MCF 10A (cell line): ENCODE measurements around the gene TMEM150C. TPM values are rescaled to one million over a fixed set of nuclear protein-coding genes. Genes with fewer than 3 reads are reported as not detected.

ENCODE experiments used
- BruUV-seq: library from RNA; stranded (reverse); fragments of 400-500 nt; replicated peaks from 2 replicates; lab custom pipeline; 2021; lab: Mats Ljungman, UMichigan
- CTCF ChIA-PET: fragments of 300-600 bp; sonication (Branson Sonifier 250); formaldehyde crosslinking; extraction: SDS; loops from one replicate; lab custom pipeline; 2021; ENCODE audit warnings: antibody characterized with exemption, inconsistent platforms; lab: Yijun Ruan, JAX
- POLR2A ChIA-PET: fragments of 300-600, 350-650 bp; sonication (Branson Sonifier 250); formaldehyde crosslinking; extraction: SDS; loops from one replicate; lab custom pipeline; 2020; ENCODE audit warnings: antibody characterized with exemption, inconsistent platforms; lab: Yijun Ruan, JAX
- DNase-seq: peaks from one replicate; pipeline ENCODE4 v3.0.0-alpha.2; 2018; ENCODE audit not compliant: unreplicated experiment
- H3K27ac Mint-ChIP-seq: one replicate; pipeline ENCODE4 v1.8.0; 2022; ENCODE audit warnings: mild to moderate bottlenecking, low read depth, mixed read lengths; ENCODE audit not compliant: unreplicated experiment
- H3K27me3 Mint-ChIP-seq: one replicate; pipeline ENCODE4 v1.8.0; 2022; ENCODE audit warnings: mixed read lengths; ENCODE audit not compliant: insufficient read depth, unreplicated experiment
- H3K36me3 Mint-ChIP-seq: one replicate; pipeline ENCODE4 v1.8.0; 2022; ENCODE audit warnings: mild to moderate bottlenecking, moderate library complexity, mixed read lengths; ENCODE audit not compliant: insufficient read depth, unreplicated experiment
- H3K4me1 Mint-ChIP-seq: one replicate; pipeline ENCODE4 v1.8.0; 2022; ENCODE audit warnings: mixed read lengths; ENCODE audit not compliant: insufficient read depth, unreplicated experiment
- H3K4me3 Mint-ChIP-seq: one replicate; pipeline ENCODE4 v1.8.0; 2022; ENCODE audit warnings: mild to moderate bottlenecking, moderate library complexity, mixed read lengths; ENCODE audit not compliant: unreplicated experiment
- H3K9me3 Mint-ChIP-seq: one replicate; pipeline ENCODE4 v1.8.0; 2022; ENCODE audit warnings: mixed read lengths; ENCODE audit not compliant: unreplicated experiment
- intact Hi-C: fragments of 100-400 bp; cut with micrococcal nuclease; formaldehyde crosslinking; loops from 2 replicates; pipeline ENCODE4 v1.14.1; 2022
- total RNA-seq: library from RNA; stranded (reverse); gene quantifications from 2 replicates; pipeline ENCODE4 v1.2.3, GENCODE V29; 2022
- TF ChIP-seq, protein P1 (sequence below): fragments of 200-600 bp; IDR thresholded peaks from one replicate; pipeline ENCODE4 v1.8.0; 2022; ENCODE audit warnings: antibody characterized with exemption, mild to moderate bottlenecking; ENCODE audit not compliant: unreplicated experiment

The TMEM150C gene
- total RNA-seq, 1 experiment from 2014 or later, result not detected

- Mint-ChIP-seq H3K4me3 (no peak overlapping the region), H3K27me3 (peaks cover 33% of the 10 kb centered on the region), H3K36me3 (no peaks in the 10 kb centered on the region), H3K4me1 (no peaks in the 10 kb centered on the region), H3K9me3 (no peaks in the 10 kb centered on the region), H3K27ac (no peak overlapping the region)
- DNase-seq, result no peak
- ChIA-PET CTCF (interaction anchor here (0.6 kb wide), 1 partner anchor 289 kb away, joined by 3 read pairs; no protein-coding TSS in a partner anchor), POLR2A (no interaction called here)
- TF ChIP-seq, protein P1, sequence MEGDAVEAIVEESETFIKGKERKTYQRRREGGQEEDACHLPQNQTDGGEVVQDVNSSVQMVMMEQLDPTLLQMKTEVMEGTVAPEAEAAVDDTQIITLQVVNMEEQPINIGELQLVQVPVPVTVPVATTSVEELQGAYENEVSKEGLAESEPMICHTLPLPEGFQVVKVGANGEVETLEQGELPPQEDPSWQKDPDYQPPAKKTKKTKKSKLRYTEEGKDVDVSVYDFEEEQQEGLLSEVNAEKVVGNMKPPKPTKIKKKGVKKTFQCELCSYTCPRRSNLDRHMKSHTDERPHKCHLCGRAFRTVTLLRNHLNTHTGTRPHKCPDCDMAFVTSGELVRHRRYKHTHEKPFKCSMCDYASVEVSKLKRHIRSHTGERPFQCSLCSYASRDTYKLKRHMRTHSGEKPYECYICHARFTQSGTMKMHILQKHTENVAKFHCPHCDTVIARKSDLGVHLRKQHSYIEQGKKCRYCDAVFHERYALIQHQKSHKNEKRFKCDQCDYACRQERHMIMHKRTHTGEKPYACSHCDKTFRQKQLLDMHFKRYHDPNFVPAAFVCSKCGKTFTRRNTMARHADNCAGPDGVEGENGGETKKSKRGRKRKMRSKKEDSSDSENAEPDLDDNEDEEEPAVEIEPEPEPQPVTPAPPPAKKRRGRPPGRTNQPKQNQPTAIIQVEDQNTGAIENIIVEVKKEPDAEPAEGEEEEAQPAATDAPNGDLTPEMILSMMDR, result no peak
- BruUV-seq, result no TSS peak
- intact Hi-C loops, result no loop called here
Observed at GRCh38 chr4:82593411-82593810, 31.6 kb upstream of the TMEM150C start.

GRCh38 chr4:82592639-82593038, 30.9 kb upstream of the TMEM150C start:
- intact Hi-C loops, result no loop called here
- Mint-ChIP-seq H3K4me1 (no peaks in the 10 kb centered on the region), H3K27me3 (peaks cover 33% of the 10 kb centered on the region), H3K27ac (no peak overlapping the region), H3K4me3 (no peak overlapping the region), H3K9me3 (no peaks in the 10 kb centered on the region), H3K36me3 (no peaks in the 10 kb centered on the region)
- ChIA-PET POLR2A (no interaction called here), CTCF (no interaction called here)
- TF ChIP-seq, protein P1, result no peak
- DNase-seq, result no peak
- BruUV-seq, result no TSS peak

GRCh38 chr4:82591592-82591991, 29.8 kb upstream of the TMEM150C start:
- TF ChIP-seq, protein P1, result no peak
- no peak overlapping the region for H3K4me3 Mint-ChIP-seq
- no peak for DNase-seq
- no peaks in the 10 kb centered on the region for H3K4me1 Mint-ChIP-seq
- peaks cover 33% of the 10 kb centered on the region for H3K27me3 Mint-ChIP-seq
- BruUV-seq, result no TSS peak
- intact Hi-C loops, result no loop called here
- H3K27ac Mint-ChIP-seq, result no peak overlapping the region
- ChIA-PET CTCF (interaction anchor here (0.6 to 0.9 kb wide), 3 partner anchors 13 to 162 kb away, joined by 3 read pairs; no protein-coding TSS in a partner anchor), POLR2A (interaction anchor here (0.7 kb wide), 1 partner anchor 39 kb away, joined by 3 read pairs; no protein-coding TSS in a partner anchor)
- H3K9me3 Mint-ChIP-seq, result no peaks in the 10 kb centered on the region
- no peaks in the 10 kb centered on the region for H3K36me3 Mint-ChIP-seq

GRCh38 chr4:82589756-82590155, 28.0 kb upstream of the TMEM150C start:
- Mint-ChIP-seq H3K4me1 (no peaks in the 10 kb centered on the region), H3K27me3 (peaks cover 33% of the 10 kb centered on the region), H3K4me3 (no peak overlapping the region), H3K27ac (no peak overlapping the region), H3K9me3 (no peaks in the 10 kb centered on the region), H3K36me3 (no peaks in the 10 kb centered on the region)
- ChIA-PET CTCF (interaction anchor here (0.6 kb wide), 1 partner anchor 181 kb away, joined by 3 read pairs; no protein-coding TSS in a partner anchor), POLR2A (no interaction called here)
- TF ChIP-seq, protein P1, result no peak
- intact Hi-C loops, result no loop called here
- no TSS peak for BruUV-seq
- no peak for DNase-seq
